Neural crest cell (in vitro differentiated cells): ENCODE results near the gene TTI1. TPM values are rescaled to one million over a fixed set of nuclear protein-coding genes. Genes with fewer than 3 reads are reported as not detected.
A peak's percentile ranks its signal among the peaks of the same experiment; 100 is the strongest.

ENCODE experiments used
- DNase-seq: peaks from one replicate; pipeline ENCODE4 v3.0.0; 2021; ENCODE audit warnings: low read depth, mixed read lengths, low spot score
- H3K27ac Mint-ChIP-seq: one replicate; pipeline ENCODE4 v1.8.0; 2021; ENCODE audit warnings: mild to moderate bottlenecking, mixed read lengths; ENCODE audit not compliant: unreplicated experiment
- H3K27me3 Mint-ChIP-seq: 2 replicates; pipeline ENCODE4 v1.8.0; 2021; ENCODE audit warnings: low read depth, mild to moderate bottlenecking, mixed read lengths
- H3K36me3 Mint-ChIP-seq: 2 replicates; pipeline ENCODE4 v1.8.0; 2021; ENCODE audit warnings: low read depth, mild to moderate bottlenecking, mixed read lengths
- H3K4me1 Mint-ChIP-seq: 2 replicates; pipeline ENCODE4 v1.8.0; 2021; ENCODE audit warnings: mixed read lengths
- H3K4me3 Mint-ChIP-seq: one replicate; pipeline ENCODE4 v1.8.0; 2021; ENCODE audit warnings: mild to moderate bottlenecking, mixed read lengths
- H3K9me3 Mint-ChIP-seq: 2 replicates; pipeline ENCODE4 v1.8.0; 2021; ENCODE audit warnings: mixed read lengths
- total RNA-seq: library from RNA; stranded (reverse); gene quantifications from 2 replicates; pipeline ENCODE4 v1.2.1, GENCODE V29; 2021
- TF ChIP-seq, protein P1 (sequence below): fragments of 200-600 bp; sonication (generic); conservative IDR thresholded peaks from 2 replicates; pipeline ENCODE4 v1.5.0; 2021; ENCODE audit warnings: antibody characterized with exemption, mild to moderate bottlenecking

TTI1 gene
- total RNA-seq, 1 donor from 2014 or later, result 52.9 TPM

DNA sequence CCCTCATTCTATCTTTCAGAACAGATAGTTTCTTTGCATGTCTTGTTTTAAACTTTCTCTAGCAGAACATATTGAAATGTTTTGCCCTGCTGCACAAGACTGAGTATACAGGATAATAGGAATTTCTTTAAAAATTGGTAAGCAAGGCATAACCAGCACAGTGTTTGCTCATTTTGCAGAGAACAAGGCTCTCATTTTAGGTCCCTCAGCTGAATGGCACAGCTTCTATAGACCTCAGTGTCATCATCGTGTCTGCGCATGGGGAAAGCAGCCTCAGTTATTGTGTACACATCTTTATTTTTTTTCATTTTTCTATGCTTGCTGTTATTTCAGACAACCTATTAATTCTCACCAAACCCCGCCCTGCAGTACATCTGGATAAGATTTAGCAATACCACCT lies 35.7 kb downstream of the TTI1 start:
- Mint-ChIP-seq H3K9me3 (no peaks in the 10 kb centered on the region), H3K36me3 (peaks cover 15% of the 10 kb centered on the region), H3K27me3 (no peaks in the 10 kb centered on the region), H3K4me1 (peaks cover 19% of the 10 kb centered on the region), H3K4me3 (no peak overlapping the region), H3K27ac (no peak overlapping the region)
- TF ChIP-seq, protein P1, sequence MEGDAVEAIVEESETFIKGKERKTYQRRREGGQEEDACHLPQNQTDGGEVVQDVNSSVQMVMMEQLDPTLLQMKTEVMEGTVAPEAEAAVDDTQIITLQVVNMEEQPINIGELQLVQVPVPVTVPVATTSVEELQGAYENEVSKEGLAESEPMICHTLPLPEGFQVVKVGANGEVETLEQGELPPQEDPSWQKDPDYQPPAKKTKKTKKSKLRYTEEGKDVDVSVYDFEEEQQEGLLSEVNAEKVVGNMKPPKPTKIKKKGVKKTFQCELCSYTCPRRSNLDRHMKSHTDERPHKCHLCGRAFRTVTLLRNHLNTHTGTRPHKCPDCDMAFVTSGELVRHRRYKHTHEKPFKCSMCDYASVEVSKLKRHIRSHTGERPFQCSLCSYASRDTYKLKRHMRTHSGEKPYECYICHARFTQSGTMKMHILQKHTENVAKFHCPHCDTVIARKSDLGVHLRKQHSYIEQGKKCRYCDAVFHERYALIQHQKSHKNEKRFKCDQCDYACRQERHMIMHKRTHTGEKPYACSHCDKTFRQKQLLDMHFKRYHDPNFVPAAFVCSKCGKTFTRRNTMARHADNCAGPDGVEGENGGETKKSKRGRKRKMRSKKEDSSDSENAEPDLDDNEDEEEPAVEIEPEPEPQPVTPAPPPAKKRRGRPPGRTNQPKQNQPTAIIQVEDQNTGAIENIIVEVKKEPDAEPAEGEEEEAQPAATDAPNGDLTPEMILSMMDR, result no peak
- DNase-seq, result no peak

DNA sequence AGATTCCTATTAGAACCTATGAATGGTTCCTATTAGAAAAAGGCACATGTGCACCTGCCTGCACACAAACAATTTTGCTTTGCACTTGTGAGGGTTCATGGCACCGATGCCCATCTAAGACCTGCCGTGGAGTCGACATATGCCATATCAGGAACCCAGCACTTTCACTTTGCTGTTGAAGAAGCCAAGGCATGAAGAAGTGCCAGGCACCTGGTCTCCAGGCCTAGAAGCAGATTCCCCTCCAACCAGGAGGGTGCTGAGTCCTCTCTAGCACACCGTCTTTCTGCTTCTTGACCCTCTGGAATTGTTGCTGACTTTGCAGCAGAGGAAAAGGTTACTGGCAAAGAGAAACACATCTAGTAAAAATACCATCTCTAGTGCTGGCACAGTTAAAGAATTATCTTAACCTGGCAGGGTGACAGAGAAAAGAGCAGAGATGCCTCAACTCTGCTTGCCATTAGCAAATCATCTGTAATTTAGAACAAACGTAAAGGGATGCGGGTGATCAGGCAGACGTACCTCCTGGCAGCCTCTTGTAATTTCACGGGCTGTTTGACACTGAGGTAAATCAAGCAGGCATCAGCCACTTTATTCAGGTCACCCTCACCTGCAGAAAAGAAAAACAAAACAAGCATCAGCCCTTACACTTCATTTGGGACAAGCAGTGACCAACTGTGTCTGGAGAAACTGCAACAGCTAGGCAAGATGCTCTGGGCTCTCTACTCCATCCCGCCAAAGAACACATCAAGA lies 37.2 kb downstream of the TTI1 start:
- no peak overlapping the region for H3K4me3 Mint-ChIP-seq
- H3K27ac Mint-ChIP-seq, result no peak overlapping the region
- no peaks in the 10 kb centered on the region for H3K27me3 Mint-ChIP-seq
- H3K9me3 Mint-ChIP-seq, result no peaks in the 10 kb centered on the region
- peaks cover 11% of the 10 kb centered on the region for H3K36me3 Mint-ChIP-seq
- TF ChIP-seq, protein P1, result no peak
- no peak for DNase-seq
- H3K4me1 Mint-ChIP-seq, result peaks cover 25% of the 10 kb centered on the region

DNA sequence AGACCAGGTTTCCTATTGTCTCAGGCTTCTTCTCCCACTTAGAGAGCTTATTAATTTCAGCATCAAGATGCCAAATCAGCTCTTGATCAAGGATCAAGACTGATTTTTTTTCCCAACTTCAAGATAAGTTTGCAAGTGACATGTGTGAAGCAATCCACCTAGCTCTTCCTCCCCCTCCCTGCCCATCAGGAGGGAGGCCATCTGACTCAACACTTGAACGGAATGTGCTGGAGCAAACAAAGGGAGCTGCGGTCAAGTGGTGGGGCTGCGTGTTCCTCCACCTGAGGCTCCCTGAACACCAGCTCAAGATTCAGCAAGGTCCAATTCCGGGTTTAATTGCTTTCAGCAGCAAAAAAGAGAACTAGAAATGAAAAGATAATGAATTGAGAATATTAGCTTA lies 38.7 kb downstream of the TTI1 start:
- Mint-ChIP-seq H3K4me3 (no peak overlapping the region), H3K27me3 (no peaks in the 10 kb centered on the region), H3K9me3 (no peaks in the 10 kb centered on the region), H3K27ac (no peak overlapping the region), H3K4me1 (peaks cover 18% of the 10 kb centered on the region), H3K36me3 (peaks cover 6% of the 10 kb centered on the region)
- no peak for DNase-seq
- TF ChIP-seq, protein P1, result no peak

DNA sequence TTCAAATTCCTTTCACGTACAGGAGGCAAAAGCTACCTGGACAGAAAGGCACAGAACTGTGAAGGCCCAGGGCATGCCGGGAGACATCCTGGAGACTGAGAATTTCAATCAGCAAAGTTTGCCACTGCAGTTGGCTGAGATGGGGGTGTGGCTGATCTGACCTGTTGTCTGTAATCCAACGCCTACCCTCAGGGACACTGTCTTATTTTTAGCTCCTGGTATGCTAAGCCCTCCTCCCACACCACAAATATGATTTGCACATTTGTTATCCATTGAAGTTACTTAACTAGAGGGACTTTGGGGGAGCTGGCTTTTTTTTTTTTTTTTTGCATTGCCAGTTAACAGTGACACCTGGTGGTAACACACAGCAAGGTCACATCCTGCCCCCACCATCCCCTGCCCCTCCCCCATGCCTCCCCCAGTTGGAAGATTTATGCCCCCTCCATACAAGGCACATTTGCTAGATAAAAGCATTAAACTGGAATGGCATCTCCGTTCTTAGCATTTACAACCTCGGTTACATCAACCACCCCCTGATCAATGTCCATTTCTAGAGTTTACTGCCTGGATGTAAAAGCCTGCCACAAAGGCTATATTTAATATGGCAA lies 40.4 kb downstream of the TTI1 start:
- Mint-ChIP-seq H3K9me3 (no peaks in the 10 kb centered on the region), H3K27me3 (no peaks in the 10 kb centered on the region), H3K27ac (no peak overlapping the region), H3K4me3 (no peak overlapping the region), H3K4me1 (peaks cover 25% of the 10 kb centered on the region), H3K36me3 (peaks cover 6% of the 10 kb centered on the region)
- TF ChIP-seq, protein P1, result peak; percentile 80
- no peak for DNase-seq

DNA sequence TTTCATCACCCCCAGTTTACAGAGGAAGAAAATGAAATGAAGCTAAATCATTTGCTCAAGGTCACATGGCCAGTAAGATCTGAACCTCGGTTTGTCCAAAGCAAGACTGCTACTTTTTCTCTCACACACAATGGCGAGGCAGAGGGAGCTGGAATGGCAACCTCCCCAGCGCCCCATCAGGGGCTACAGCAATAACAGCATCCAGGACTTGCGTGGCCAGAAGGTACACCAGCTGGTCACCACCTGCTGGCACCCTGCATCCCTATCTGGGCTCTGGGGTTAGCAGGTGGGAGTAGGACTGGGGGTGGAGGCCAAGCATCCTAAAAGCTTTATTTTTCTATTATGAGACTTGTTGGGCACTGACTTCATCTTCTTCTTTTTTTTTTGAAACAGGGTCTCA lies 41.3 kb downstream of the TTI1 start:
- TF ChIP-seq, protein P1, result no peak
- H3K27ac Mint-ChIP-seq, result no peak overlapping the region
- H3K4me3 Mint-ChIP-seq, result no peak overlapping the region
- H3K36me3 Mint-ChIP-seq, result peaks cover 6% of the 10 kb centered on the region
- DNase-seq, result no peak
- H3K9me3 Mint-ChIP-seq, result no peaks in the 10 kb centered on the region
- H3K27me3 Mint-ChIP-seq, result no peaks in the 10 kb centered on the region
- peaks cover 35% of the 10 kb centered on the region for H3K4me1 Mint-ChIP-seq
